H1 (cell line): ENCODE data around the gene CTBP2. TPM values are rescaled to one million over a fixed set of nuclear protein-coding genes. Genes with fewer than 3 reads are reported as not detected.
A peak's percentile ranks its signal among the peaks of the same experiment; 100 is the strongest.

Experiments
- CTCF ChIA-PET: fragments of 300-600 bp; sonication (Branson Sonifier 250); formaldehyde crosslinking; loops from one replicate; lab custom pipeline; 2021; ENCODE audit not compliant: partially characterized antibody; lab: Charles Lee
- POLR2A ChIA-PET: fragments of 300-600 bp; sonication (Branson Sonifier 250); formaldehyde crosslinking; loops from one replicate; lab custom pipeline; 2021; ENCODE audit warnings: inconsistent platforms; ENCODE audit not compliant: partially characterized antibody; lab: Charles Lee
- DNase-seq, 2 experiments: peaks; one replicate each; pipeline versions ENCODE4 v3.0.0 to v3.0.0-alpha.2; 2010 to 2022; ENCODE audit warnings: low spot score in 2 of 2, low read depth in 1 of 2, mixed read lengths in 1 of 2
- FAIRE-seq: peaks from 2 replicates; lab custom pipeline; 2011; peaks lifted over from hg19 to GRCh38; lab: Jason Lieb, UNC
- H2AFZ ChIP-seq: 2 replicates; pipeline ENCODE4 v1.8.1; 2012; ENCODE audit warnings: low read length, inconsistent platforms
- H2AK5ac ChIP-seq: 2 replicates; pipeline ENCODE4 v1.6.1; 2013; ENCODE audit warnings: low read depth, low read length
- H2BK120ac ChIP-seq: replicated peaks from 2 replicates; pipeline ENCODE3; 2013; ENCODE audit warnings: low read depth, low read length, inconsistent platforms
- H2BK12ac ChIP-seq: 2 replicates; pipeline ENCODE4 v1.6.1; 2013; ENCODE audit warnings: low read depth, low read length
- H2BK15ac ChIP-seq: 2 replicates; pipeline ENCODE4 v1.6.1; 2013; ENCODE audit warnings: low read length
- H2BK20ac ChIP-seq: 2 replicates; pipeline ENCODE4 v1.6.1; 2013; ENCODE audit warnings: low read length
- H2BK5ac ChIP-seq: 2 replicates; pipeline ENCODE4 v1.6.1; 2013; ENCODE audit warnings: low read depth, low read length
- H3K14ac ChIP-seq: 2 replicates; pipeline ENCODE4 v1.6.1; 2013; ENCODE audit warnings: inconsistent platforms; ENCODE audit not compliant: insufficient read length
- H3K18ac ChIP-seq: 2 replicates; pipeline ENCODE4 v1.6.1; 2013; ENCODE audit warnings: low read length; ENCODE audit errors: extremely low read depth
- H3K23ac ChIP-seq: 2 replicates; pipeline ENCODE4 v1.6.1; 2013; ENCODE audit warnings: inconsistent platforms; ENCODE audit not compliant: insufficient read length
- H3K23me2 ChIP-seq: 2 replicates; pipeline ENCODE4 v1.6.1; 2013; ENCODE audit warnings: low read depth, low read length
- H3K27ac ChIP-seq: 2 replicates; pipeline ENCODE4 v1.6.1; 2011; ENCODE audit warnings: low read depth, low read length, inconsistent platforms
- H3K27me3 ChIP-seq, 4 experiments: replicated peaks in 1 of 4; 1 replicate in 1 of 4; 2 replicates in 3 of 4; pipeline versions ENCODE4 v1.6.1 to v1.8.1; 2011 to 2013; ENCODE audit warnings: low read length in 3 of 4, mild to moderate bottlenecking in 3 of 4, inconsistent platforms in 2 of 4, mixed read lengths in 2 of 4, moderate library complexity in 1 of 4; ENCODE audit not compliant: control insufficient read depth in 3 of 4, insufficient read depth in 3 of 4; ENCODE audit errors: extremely low read depth in 1 of 4
- H3K36me3 ChIP-seq, 4 experiments: 2 replicates each; pipeline versions ENCODE4 v1.6.1 to v1.8.1; 2011 to 2013; ENCODE audit warnings: mild to moderate bottlenecking in 4 of 4, low read length in 3 of 4, moderate library complexity in 2 of 4, control low read depth in 1 of 4, inconsistent platforms in 1 of 4; ENCODE audit not compliant: insufficient read depth in 4 of 4, control insufficient read depth in 2 of 4
- H3K4ac ChIP-seq: replicated peaks from 2 replicates; pipeline ENCODE3; 2013; ENCODE audit warnings: low read length, low read depth, mixed read lengths, inconsistent platforms; ENCODE audit not compliant: insufficient read length
- H3K4me1 ChIP-seq, 4 experiments: replicated peaks in 1 of 4; 1 replicate in 1 of 4; 2 replicates in 3 of 4; pipeline versions ENCODE4 v1.6.1 to v1.8.1; 2011 to 2013; ENCODE audit warnings: low read length in 3 of 4, inconsistent platforms in 2 of 4, mixed read lengths in 1 of 4; ENCODE audit not compliant: insufficient read depth in 4 of 4, control insufficient read depth in 3 of 4
- H3K4me2 ChIP-seq, 2 experiments: 2 replicates each; pipeline versions ENCODE4 v1.6.1 to v1.8.1; 2011 to 2013; ENCODE audit warnings: low read depth in 2 of 2, low read length in 2 of 2, control low read depth in 1 of 2, inconsistent platforms in 1 of 2, mild to moderate bottlenecking in 1 of 2; ENCODE audit not compliant: insufficient read depth in 1 of 2
- H3K4me3 ChIP-seq, 4 experiments: fragments of 200-600, 300-600 bp in 1 of 4; sonication (generic), shearing (Covaris generic), sonication (Bioruptor Twin) in 1 of 4; 2 replicates each; pipeline versions ENCODE4 v1.5.1 to v1.8.1; 2011 to 2016; ENCODE audit warnings: low read length in 4 of 4, low read depth in 3 of 4, control low read depth in 2 of 4, inconsistent platforms in 2 of 4, mild to moderate bottlenecking in 2 of 4, mixed read lengths in 1 of 4, moderate library complexity in 1 of 4; ENCODE audit not compliant: insufficient read depth in 2 of 4; ENCODE audit errors: extremely low read depth in 1 of 4
- H3K56ac ChIP-seq: replicated peaks from 2 replicates; pipeline ENCODE3; 2013; ENCODE audit warnings: low read depth, mild to moderate bottlenecking, mixed read lengths, low read length, inconsistent platforms; ENCODE audit not compliant: insufficient read length
- H3K79me1 ChIP-seq: 2 replicates; pipeline ENCODE4 v1.6.1; 2013; ENCODE audit warnings: low read depth, low read length, control low read depth
- H3K79me2 ChIP-seq, 2 experiments: 2 replicates each; pipeline versions ENCODE4 v1.6.1 to v1.8.1; 2012 to 2013; ENCODE audit warnings: low read length in 2 of 2, mild to moderate bottlenecking in 2 of 2, inconsistent platforms in 1 of 2; ENCODE audit not compliant: insufficient read depth in 2 of 2, control insufficient read depth in 1 of 2
- H3K9ac ChIP-seq, 4 experiments: replicated peaks in 1 of 4; 1 replicate in 1 of 4; 2 replicates in 3 of 4; pipeline versions ENCODE4 v1.6.1 to v1.8.1; 2011 to 2013; ENCODE audit warnings: low read depth in 3 of 4, low read length in 3 of 4, control low read depth in 2 of 4, mild to moderate bottlenecking in 2 of 4, moderate library complexity in 2 of 4, inconsistent platforms in 1 of 4; ENCODE audit errors: extremely low read depth in 1 of 4
- H3K9me3 ChIP-seq, 2 experiments: 2 replicates each; pipeline versions ENCODE4 v1.6.1 to v1.8.1; 2012 to 2013; ENCODE audit warnings: mild to moderate bottlenecking in 2 of 2, moderate library complexity in 2 of 2, control low read depth in 1 of 2, inconsistent platforms in 1 of 2, low read depth in 1 of 2, low read length in 1 of 2, mixed read lengths in 1 of 2; ENCODE audit not compliant: insufficient read depth in 2 of 2
- H4K20me1 ChIP-seq, 2 experiments: replicated peaks in 1 of 2; 2 replicates each; pipeline versions ENCODE3 to v1.8.1; 2011 to 2013; ENCODE audit warnings: inconsistent platforms in 2 of 2, low read length in 2 of 2, mild to moderate bottlenecking in 1 of 2; ENCODE audit not compliant: insufficient read depth in 2 of 2, control insufficient read depth in 1 of 2
- H4K5ac ChIP-seq: 2 replicates; pipeline ENCODE4 v1.6.1; 2013; ENCODE audit warnings: low read length, low read depth, mixed read lengths, inconsistent platforms; ENCODE audit not compliant: insufficient read length
- H4K8ac ChIP-seq: 2 replicates; pipeline ENCODE4 v1.8.0; 2013; ENCODE audit warnings: mild to moderate bottlenecking, moderate library complexity, low read length, inconsistent platforms; ENCODE audit not compliant: insufficient read depth; ENCODE audit errors: extremely low read depth
- H4K91ac ChIP-seq: replicated peaks from 2 replicates; pipeline ENCODE3; 2013; ENCODE audit warnings: low read length, mixed read lengths, inconsistent platforms; ENCODE audit not compliant: insufficient read length
- EGR1 ChIP-seq: IDR thresholded peaks from 2 replicates; pipeline ENCODE4 v1.6.1; 2011; ENCODE audit warnings: low read depth, low read length, borderline replicate concordance
- KDM5A ChIP-seq: fragments of 200-600 bp; IDR thresholded peaks from 2 replicates; pipeline ENCODE4 v1.7.1; 2012; ENCODE audit warnings: mild to moderate bottlenecking, low read length, inconsistent platforms, mixed read lengths
- POU5F1 ChIP-seq: IDR thresholded peaks from 2 replicates; pipeline ENCODE4 v1.6.1; 2011; ENCODE audit warnings: low read depth, mild to moderate bottlenecking, low read length, moderate library complexity
- RAD21 ChIP-seq, 2 experiments: IDR thresholded peaks in 1 of 2; conservative IDR thresholded peaks in 1 of 2; 2 replicates each; pipeline ENCODE4 v1.6.1; 2011; ENCODE audit warnings: low read depth in 2 of 2, low read length in 2 of 2, improper control_type of control experiment in 1 of 2, inconsistent platforms in 1 of 2, mild to moderate bottlenecking in 1 of 2, moderate library complexity in 1 of 2
- SP2 ChIP-seq: IDR thresholded peaks from 2 replicates; pipeline ENCODE4 v1.6.1; 2012; ENCODE audit warnings: mild to moderate bottlenecking, low read length, inconsistent platforms
- SP4 ChIP-seq: IDR thresholded peaks from 2 replicates; pipeline ENCODE4 v1.6.1; 2012; ENCODE audit warnings: low read length, inconsistent platforms
- WGBS, 2 experiments: shearing (Covaris generic) in 1 of 2; methylation state at CpG; one replicate each; pipeline versions ENCODE4 v1.1.6 to v1.1.7; 2013 to 2015; ENCODE audit warnings: low lambda C conversion rate in 2 of 2, mixed read lengths in 2 of 2, inconsistent platforms in 1 of 2, low coverage in 1 of 2, missing lambda C conversion rate in 1 of 2; ENCODE audit not compliant: insufficient replicate concordance in 2 of 2, insufficient coverage in 1 of 2, insufficient read length in 1 of 2; ENCODE audit errors: extremely low coverage in 1 of 2, missing lambda C conversion rate in 1 of 2; 5-methylcytosine and 5-hydroxymethylcytosine counted together
- polyA plus RNA-seq, 7 experiments: library from polyadenylated mRNA; depleted of rRNA in 3 of 7; stranded (reverse) in 5 of 7; unstranded in 2 of 7; fragments of >200 nt in 5 of 7; fragments of 200-250 nt in 2 of 7; gene quantifications; 1 replicate in 5 of 7; 2 replicates in 1 of 7; 4 replicates in 1 of 7; pipeline versions ENCODE4 v1.2.1 to v1.2.3, GENCODE V29; 2011 to 2013; ENCODE audit warnings: missing spikeins in 2 of 7, mixed read lengths in 2 of 7
- total RNA-seq: library from RNA; stranded (reverse); fragmentation: NEBNext Ultra II Directional; extraction: Animal tissue kit (Norgen Biotek cat#: 25700); gene quantifications from 2 replicates; pipeline ENCODE4 v1.2.1, GENCODE V29; 2021

The CTBP2 gene
- total and polyA plus RNA-seq, 2 of the 8 experiments (the other 6 are each of a cell fraction or from before 2014, with no cell fraction given) = 208 to 221 TPM

- Histone ChIP-seq H2BK5ac (peak overlapping the region; percentile 29; the same call in 1 of the 2 replicates), H3K23me2 (no peaks in the 10 kb centered on the region), H3K9ac (no peak overlapping the region), H4K8ac (no peak overlapping the region), H2BK20ac (no peak overlapping the region), H3K79me1 (peaks cover 37% of the 10 kb centered on the region), H3K27ac (no peak overlapping the region), H2AFZ (no peak overlapping the region), H2AK5ac (no peak overlapping the region)
- no peak for DNase-seq
- TF ChIP-seq RAD21 (IDR thresholded peaks at IDR 0.05 in 1 of 2, conservative IDR thresholded peaks at IDR 0.05 in 1 of 2; ENCODE audit: low read depth in 2 of 2, low read length in 2 of 2) (no peak), POU5F1 (no peak), EGR1 (no peak), SP4 (no peak), SP2 (no peak), KDM5A (no peak)
- TF ChIP-seq, all 59 proteins: peak for 0
- Histone ChIP-seq H3K36me3 (peaks cover 0 to 18% (median 2%) of the 10 kb centered on the region in 4 experiments; a peak in 3 of 8 replicates), H3K14ac (no peak overlapping the region), H3K4me3 (no peak overlapping the region), H3K27me3 (no peaks in the 10 kb centered on the region), H3K23ac (no peak overlapping the region), H3K18ac (no peak overlapping the region), H4K91ac (no peak overlapping the region), H4K5ac (no peak overlapping the region), H3K4me2 (no peak overlapping the region), H3K9me3 (no peaks in the 10 kb centered on the region), H2BK120ac (no peak overlapping the region), H4K20me1 (peaks cover 62 to 77% of the 10 kb centered on the region in 2 experiments), H2BK15ac (no peak overlapping the region), H3K4me1 (peaks cover 2 to 26% (median 10%) of the 10 kb centered on the region in 4 experiments; a peak in 6 of 7 replicates), H3K56ac (no peak overlapping the region), H3K4ac (no peak overlapping the region), H3K79me2 (peaks cover 41 to 100% of the 10 kb centered on the region in 2 experiments), H2BK12ac (no peak overlapping the region)
- ChIA-PET POLR2A (interaction anchor here (0.7 to 1.8 kb wide), 6 partner anchors 9 to 62 kb away, joined by 3 to 9 read pairs (median 3); no protein-coding TSS in a partner anchor), CTCF (interaction anchor here (0.9 to 2.4 kb wide), 3 partner anchors 65 to 103 kb away, joined by 3 to 6 read pairs (median 3); no protein-coding TSS in a partner anchor)
- no peak for FAIRE-seq
- WGBS, 2 experiments = 76% methylated on average over 8 of the region's 8 CpGs; no CpG with 5 or more reads in 1 of the 2 experiments
Observed at GRCh38 chr10:125094806-125095205, 65.6 kb downstream of the CTBP2 start.
